Central memory CD8-positive, alpha-beta T cell (primary cell): ENCODE data around the gene CCK.

Experiments used
- ATAC-seq: fragments of 150-1000 bp; cut with Tn5 transposase; replicated peaks from 2 replicates; pipeline ENCODE4 v1.10.0; 2022; ENCODE audit warnings: mild to moderate bottlenecking, moderate FRiP score, moderate number of reproducible peaks; ENCODE audit not compliant: poor library complexity, severe bottlenecking; ENCODE audit errors: extremely low read depth
- DNase-seq, 2 donors: peaks; one replicate each; pipeline ENCODE4 v3.0.0; 2021; ENCODE audit warnings: low spot score in 2 of 2
- H3K27ac Mint-ChIP-seq: one replicate; pipeline ENCODE4 v1.8.0; 2022; ENCODE audit warnings: low read depth, mild to moderate bottlenecking, moderate library complexity, mixed read lengths
- H3K27me3 Mint-ChIP-seq: one replicate; pipeline ENCODE4 v1.8.0; 2022; ENCODE audit warnings: mixed read lengths
- H3K36me3 Mint-ChIP-seq: one replicate; pipeline ENCODE4 v1.8.0; 2022; ENCODE audit warnings: mild to moderate bottlenecking, moderate library complexity, mixed read lengths; ENCODE audit not compliant: insufficient read depth
- H3K4me1 Mint-ChIP-seq: one replicate; pipeline ENCODE4 v1.8.0; 2022; ENCODE audit warnings: mixed read lengths
- H3K4me3 Mint-ChIP-seq: one replicate; pipeline ENCODE4 v1.8.0; 2022; ENCODE audit warnings: mild to moderate bottlenecking, moderate library complexity, mixed read lengths
- H3K9me3 Mint-ChIP-seq: one replicate; pipeline ENCODE4 v1.8.0; 2022; ENCODE audit warnings: mixed read lengths

Gene CCK

DNA sequence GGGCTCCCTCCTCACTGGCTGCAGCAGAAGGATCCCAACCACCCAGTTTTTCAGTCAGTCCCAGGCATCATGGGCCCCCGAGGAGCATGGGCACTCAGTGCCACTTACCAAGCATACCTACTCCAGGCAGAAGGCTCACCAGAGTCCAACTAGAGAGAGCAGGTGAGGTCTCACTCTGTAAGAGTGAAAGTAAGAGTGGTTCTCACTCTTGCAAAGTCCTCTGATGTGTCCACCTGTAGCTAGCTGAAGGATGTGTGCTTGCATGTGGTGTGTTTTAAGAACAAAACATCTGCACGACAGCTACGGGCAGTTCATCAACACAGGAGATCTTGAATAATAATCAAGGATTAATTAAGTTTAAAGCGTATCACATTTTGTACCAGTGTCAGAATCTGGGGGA lies 49.7 kb downstream of the CCK start:
- Mint-ChIP-seq H3K4me3 (peak overlapping the region; percentile 65), H3K9me3 (no peaks in the 10 kb centered on the region), H3K36me3 (peaks cover 4% of the 10 kb centered on the region), H3K4me1 (peaks cover 51% of the 10 kb centered on the region), H3K27ac (peak overlapping the region; percentile 86), H3K27me3 (no peaks in the 10 kb centered on the region)
- no peak for DNase-seq
- peak; percentile 27 for ATAC-seq

DNA sequence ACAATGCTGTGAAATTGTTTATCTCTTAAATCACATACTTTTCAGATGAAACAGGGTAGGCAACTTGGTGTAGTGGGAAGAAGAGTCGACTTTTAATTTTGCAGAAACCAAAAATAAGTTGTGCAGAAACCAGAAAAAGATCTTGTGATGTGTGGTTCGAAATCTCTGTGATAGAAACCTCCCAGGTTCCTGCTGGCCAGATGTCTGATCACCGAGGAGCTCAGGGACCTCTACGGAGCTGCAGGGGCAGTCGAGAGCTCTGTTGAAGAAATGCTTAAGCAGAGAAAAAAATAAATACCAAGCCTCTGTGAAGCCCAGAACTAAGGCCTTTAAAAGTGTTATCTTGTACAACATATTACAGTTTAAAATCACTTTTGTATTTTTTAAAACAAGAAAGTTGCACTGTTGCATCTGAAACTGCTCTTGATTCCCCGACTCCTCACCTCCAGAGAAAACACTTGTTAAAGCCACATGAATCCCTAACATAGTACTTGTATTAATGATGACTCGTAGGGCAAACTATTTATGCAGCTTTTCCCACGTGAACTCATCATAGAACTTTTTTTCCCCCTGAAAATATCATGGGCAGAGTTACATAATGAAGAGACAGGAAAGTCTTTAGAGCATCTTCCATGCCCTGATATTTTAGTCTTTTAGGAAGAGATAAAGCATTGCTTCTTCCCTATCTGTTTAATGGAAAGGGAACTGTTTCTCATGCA lies 51.3 kb downstream of the CCK start:
- DNase-seq (no peak), ATAC-seq (no peak)
- peak overlapping the region; percentile 27 for H3K4me3 Mint-ChIP-seq
- H3K27ac Mint-ChIP-seq: peak overlapping the region; percentile 77
- H3K36me3 Mint-ChIP-seq: peaks cover 9% of the 10 kb centered on the region
- H3K9me3 Mint-ChIP-seq: no peaks in the 10 kb centered on the region
- H3K4me1 Mint-ChIP-seq: peaks cover 51% of the 10 kb centered on the region
- H3K27me3 Mint-ChIP-seq: no peaks in the 10 kb centered on the region

DNA sequence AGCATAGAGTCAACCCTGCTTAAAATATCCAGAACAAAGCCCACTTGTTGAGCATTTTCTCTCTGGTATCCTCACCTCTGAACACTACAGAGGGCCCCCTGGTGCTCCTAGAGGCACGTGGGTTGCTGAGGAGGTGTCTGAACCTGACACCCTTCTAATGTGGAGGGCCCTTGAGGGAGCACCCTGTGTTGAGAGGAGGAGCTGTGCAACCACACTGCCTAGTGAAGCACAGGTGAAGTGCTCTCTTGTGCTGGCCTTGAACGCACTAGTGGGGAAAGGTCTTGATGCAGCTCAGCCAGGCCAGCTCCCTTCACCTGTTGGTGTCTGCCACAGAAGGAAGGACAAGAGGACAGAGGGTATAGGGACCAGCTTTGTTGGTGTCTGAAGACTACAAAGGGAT lies 51.9 kb downstream of the CCK start:
- Mint-ChIP-seq H3K27ac (peak overlapping the region; percentile 77), H3K9me3 (no peaks in the 10 kb centered on the region), H3K4me3 (peak overlapping the region; percentile 18), H3K4me1 (peaks cover 51% of the 10 kb centered on the region), H3K36me3 (peaks cover 9% of the 10 kb centered on the region), H3K27me3 (no peaks in the 10 kb centered on the region)
- no peak for DNase-seq
- ATAC-seq: peak; percentile 45

DNA sequence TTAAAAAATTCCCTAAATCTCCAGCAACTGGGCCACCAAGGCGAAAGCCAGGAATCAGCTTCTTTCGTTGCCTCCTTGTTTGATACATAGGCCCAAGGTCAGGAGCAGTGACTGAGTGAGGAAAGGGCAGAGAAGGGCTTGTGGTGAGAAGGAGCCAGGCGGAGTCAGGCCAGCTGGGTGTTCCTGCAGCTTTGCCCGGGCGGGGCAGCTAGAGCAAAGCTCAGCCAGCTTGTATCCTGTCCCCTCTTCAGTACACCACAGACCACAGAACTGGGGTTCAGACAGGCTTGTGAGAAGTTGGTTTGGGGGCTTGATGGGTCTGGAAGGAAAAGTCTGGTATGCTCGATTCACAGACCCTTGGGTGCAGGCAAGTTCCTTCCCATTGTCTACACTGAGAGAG lies 52.6 kb downstream of the CCK start:
- Mint-ChIP-seq H3K9me3 (no peaks in the 10 kb centered on the region), H3K27ac (peak overlapping the region; percentile 77), H3K4me3 (peak overlapping the region; percentile 18), H3K4me1 (peaks cover 51% of the 10 kb centered on the region), H3K27me3 (no peaks in the 10 kb centered on the region), H3K36me3 (peaks cover 9% of the 10 kb centered on the region)
- ATAC-seq (peak; percentile 66), DNase-seq (no peak)

DNA sequence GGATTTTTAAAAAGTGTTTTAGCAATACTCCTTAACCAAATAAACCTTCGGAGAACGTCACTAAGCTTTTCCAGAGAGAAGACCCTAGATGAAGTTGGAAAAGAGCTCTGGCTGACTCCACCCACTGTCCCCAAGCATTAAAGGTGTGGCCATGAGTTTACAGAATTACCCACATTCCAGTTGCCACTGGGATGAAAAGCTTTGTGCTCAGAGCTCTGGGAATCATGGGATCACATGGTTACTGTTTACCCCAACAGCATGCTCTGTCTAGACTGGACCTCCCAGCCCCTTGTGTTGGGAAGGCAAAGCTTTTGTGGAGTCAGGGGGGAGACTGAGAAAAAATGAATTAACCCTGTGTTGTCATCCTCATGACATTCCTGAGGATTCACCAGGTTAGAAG lies 55.3 kb downstream of the CCK start:
- ATAC-seq (no peak), DNase-seq (no peak)
- H3K4me1 Mint-ChIP-seq: peaks cover 27% of the 10 kb centered on the region
- no peaks in the 10 kb centered on the region for H3K27me3 Mint-ChIP-seq
- H3K27ac Mint-ChIP-seq: no peak overlapping the region
- no peak overlapping the region for H3K4me3 Mint-ChIP-seq
- peaks cover 9% of the 10 kb centered on the region for H3K36me3 Mint-ChIP-seq
- no peaks in the 10 kb centered on the region for H3K9me3 Mint-ChIP-seq

DNA sequence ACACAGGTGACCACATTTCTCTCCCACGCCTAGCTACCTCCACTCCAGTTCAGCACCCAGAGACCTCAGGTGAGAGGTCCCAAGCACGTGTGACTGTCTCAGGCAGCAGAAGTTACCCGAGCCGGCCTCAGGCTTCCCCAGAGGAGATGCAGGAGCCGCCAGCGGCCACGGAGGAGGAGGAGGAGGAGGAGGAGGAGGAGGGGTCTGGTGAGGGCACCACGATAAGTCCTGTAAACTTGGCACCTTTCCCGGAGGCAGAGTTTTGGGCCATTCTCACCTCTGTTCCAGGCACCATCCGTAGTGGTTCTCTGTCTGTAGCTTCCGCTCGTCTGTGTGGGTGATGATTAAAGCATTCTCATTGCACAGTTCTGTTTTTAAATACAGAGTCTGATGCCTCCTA lies 56.1 kb downstream of the CCK start:
- ATAC-seq (no peak), DNase-seq (no peak)
- Mint-ChIP-seq H3K4me1 (peaks cover 19% of the 10 kb centered on the region), H3K27me3 (no peaks in the 10 kb centered on the region), H3K9me3 (no peaks in the 10 kb centered on the region), H3K36me3 (peaks cover 9% of the 10 kb centered on the region), H3K4me3 (no peak overlapping the region), H3K27ac (no peak overlapping the region)
